ENCODE data around the gene IMPA2. TPM values are rescaled to one million over a fixed set of nuclear protein-coding genes. Genes with fewer than 3 reads are reported as not detected.

Gene IMPA2
- total and polyA plus RNA-seq, 2 of the 13 experiments (the other 11 are each of a cell fraction or from before 2014, with no cell fraction given): 37.8 to 71.8 TPM

DNA sequence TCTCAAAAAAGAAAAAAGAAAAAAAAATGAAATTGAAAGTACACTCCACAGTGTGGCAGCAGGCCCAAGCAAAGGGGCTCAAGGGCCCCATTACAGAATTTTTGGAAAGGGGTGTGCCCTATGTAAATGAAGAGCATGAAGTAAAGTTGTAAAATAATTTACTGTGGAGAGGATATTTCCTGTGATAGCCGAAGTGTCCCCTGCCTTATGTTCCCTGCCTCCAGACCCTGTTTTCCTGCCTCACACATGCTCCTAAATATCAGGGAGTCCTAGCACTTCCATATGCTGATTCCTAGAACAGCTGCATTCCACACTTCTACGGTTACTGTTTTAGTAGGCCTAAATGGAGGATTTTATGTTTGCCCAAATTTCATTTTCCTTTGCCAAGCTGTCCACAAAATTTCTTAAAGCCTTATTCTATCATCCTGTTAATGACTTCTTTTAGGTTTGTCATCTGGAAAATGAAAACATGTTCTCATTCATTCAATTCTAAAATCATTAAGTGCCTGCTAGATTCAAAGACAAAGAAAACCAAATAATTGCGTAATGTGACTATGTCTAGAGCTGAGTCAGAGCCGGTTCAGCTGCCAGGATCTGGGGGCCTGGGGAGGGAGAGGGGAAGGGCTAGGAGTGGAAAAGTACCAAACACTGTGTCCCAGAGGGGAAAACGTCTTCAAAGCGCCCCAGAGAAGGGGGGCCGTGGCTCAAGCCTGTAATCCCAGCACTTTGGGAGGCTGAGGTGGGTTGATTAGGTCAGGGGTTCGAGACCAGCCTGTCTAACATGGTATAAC is 25.9 kb upstream of the IMPA2 start (continued):
- TF ChIP-seq ZNF710 (CRISPR knock-in tag; IDR thresholded peaks at IDR 0.05; ENCODE audit: borderline replicate concordance) (no peak), SMYD3 (CRISPR knock-in tag; IDR thresholded peaks at IDR 0.05) (no peak), ZNF335 (CRISPR knock-in tag; IDR thresholded peaks at IDR 0.05) (no peak), PCBP1 (IDR thresholded peaks at IDR 0.05; ENCODE audit: borderline replicate concordance, low read depth, low read length) (no peak), FOXA3 (CRISPR knock-in tag; IDR thresholded peaks at IDR 0.05) (peak; percentile 71)

- no peak for ATAC-seq
- Histone ChIP-seq H3K9me3 (ENCODE audit: low read length) (no peaks in the 10 kb centered on the region), H3K4me2 (ENCODE audit: low read depth, low read length) (peak overlapping the region; percentile 38), H4K20me1 (ENCODE audit: insufficient read depth, low read length) (no peaks in the 10 kb centered on the region), H3K27me3 (ENCODE audit: control insufficient read depth in 1 of 2, insufficient read depth in 2 of 2, low read length in 2 of 2) (no peaks in the 10 kb centered on the region), H3K36me3 (replicated peaks in 1 of 2; ENCODE audit: control insufficient read depth in 1 of 2, insufficient read depth in 2 of 2, low read length in 2 of 2) (no peaks in the 10 kb centered on the region), H3K4me1 (ENCODE audit: insufficient read depth, low read length) (peaks cover 57% of the 10 kb centered on the region), H3K4me3 (replicated peaks in 1 of 3; ENCODE audit: insufficient read depth in 1 of 3, low read depth in 2 of 3, low read length in 3 of 3) (peak overlapping the region in 1 of 3 experiments; percentile 14; a peak in 1 of 6 replicates), H3K27ac (ENCODE audit: extremely low read length, insufficient read depth, low read length) (peak overlapping the region; percentile 76), H3K79me2 (ENCODE audit: insufficient read depth, low read length) (no peaks in the 10 kb centered on the region), H3K9ac (ENCODE audit: insufficient read depth, low read depth, low read length) (peak overlapping the region; percentile 43; the same call in 1 of the 2 replicates), H2AFZ (ENCODE audit: low read length) (no peak overlapping the region)
- WGBS (ENCODE audit: low lambda C conversion rate): 57% methylated on average over 9 of the region's 10 CpGs
- no peak for FAIRE-seq
- CTCF ChIA-PET (ENCODE audit: low intra/inter-chr PET ratio, low total read pairs): no interaction called here
- BruUV-seq (replicated peaks): no TSS peak
- POLR2A ChIA-PET: interaction anchor here (4.4 to 4.6 kb wide), 2 partner anchors 24 to 38 kb away, joined by 23 to 35 read pairs; partner anchors contain the start of gene IMPA2
- DNase-seq (ENCODE audit: low spot score): no peak
- intact Hi-C loops (cut with micrococcal nuclease; ENCODE audit: unreplicated experiment): loop anchor here (2.0 kb wide), 1 partner anchor 24 kb away; the partner anchor contains the start of gene IMPA2
- in situ Hi-C loops (cut with HindIII; ENCODE audit: extremely low pct_ligation_motif_present, low pct_unique_long_range_greater_than_20kb): no loop called here
- no peak for TF ChIP-seq MYNN (CRISPR knock-in tag; IDR thresholded peaks at IDR 0.05; ENCODE audit: low read depth)
- TF ChIP-seq MAFG (CRISPR knock-in tag; IDR thresholded peaks at IDR 0.05): no peak
- peak; percentile 68; the same call in 1 of the 2 replicates for TF ChIP-seq ZNF562 (CRISPR knock-in tag; IDR thresholded peaks at IDR 0.05; ENCODE audit: borderline replicate concordance)
- TF ChIP-seq, protein P1, sequence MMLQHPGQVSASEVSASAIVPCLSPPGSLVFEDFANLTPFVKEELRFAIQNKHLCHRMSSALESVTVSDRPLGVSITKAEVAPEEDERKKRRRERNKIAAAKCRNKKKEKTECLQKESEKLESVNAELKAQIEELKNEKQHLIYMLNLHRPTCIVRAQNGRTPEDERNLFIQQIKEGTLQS (CRISPR knock-in tag; IDR thresholded peaks at IDR 0.05): no peak
- TF ChIP-seq KDM2A (CRISPR knock-in tag; IDR thresholded peaks at IDR 0.05; ENCODE audit: borderline replicate concordance, low read depth): no peak
- no peak for TF ChIP-seq ZNF205 (CRISPR knock-in tag; IDR thresholded peaks at IDR 0.05)
- TF ChIP-seq ZNF232 (CRISPR knock-in tag; IDR thresholded peaks at IDR 0.05; ENCODE audit: borderline replicate concordance): no peak
- TF ChIP-seq ARID2 (CRISPR knock-in tag; IDR thresholded peaks at IDR 0.05; ENCODE audit: borderline replicate concordance): no peak
- TF ChIP-seq FOSL2 (CRISPR knock-in tag; IDR thresholded peaks at IDR 0.05): peak; percentile 83
- 0 out of 2 replicates have a peak, but pooled peaks have one; percentile 9 for TF ChIP-seq RARA (CRISPR knock-in tag; IDR thresholded peaks at IDR 0.05)
- no peak for TF ChIP-seq NR1H2 (CRISPR knock-in tag; IDR thresholded peaks at IDR 0.05; ENCODE audit: borderline replicate concordance, low read depth)
- TF ChIP-seq TFDP1 (CRISPR knock-in tag; IDR thresholded peaks at IDR 0.05; ENCODE audit: borderline replicate concordance): peak; percentile 33; the same call in 1 of the 2 replicates
- TF ChIP-seq TEAD3 (CRISPR knock-in tag; optimal IDR thresholded peaks at IDR 0.05; ENCODE audit: borderline replicate concordance): no peak
These were observed 24.7 kb upstream of the IMPA2 start for GRCh38 chr18:11956371-11957308.

All from HepG2 (cell line).